ENCODE data around the gene PIK3R2.
"Not testable (repeated sequence)": the region's sequence is repeated elsewhere in the genome, so short reads cannot be mapped to it uniquely, and the experiment has no call there.

Gene PIK3R2

DNA sequence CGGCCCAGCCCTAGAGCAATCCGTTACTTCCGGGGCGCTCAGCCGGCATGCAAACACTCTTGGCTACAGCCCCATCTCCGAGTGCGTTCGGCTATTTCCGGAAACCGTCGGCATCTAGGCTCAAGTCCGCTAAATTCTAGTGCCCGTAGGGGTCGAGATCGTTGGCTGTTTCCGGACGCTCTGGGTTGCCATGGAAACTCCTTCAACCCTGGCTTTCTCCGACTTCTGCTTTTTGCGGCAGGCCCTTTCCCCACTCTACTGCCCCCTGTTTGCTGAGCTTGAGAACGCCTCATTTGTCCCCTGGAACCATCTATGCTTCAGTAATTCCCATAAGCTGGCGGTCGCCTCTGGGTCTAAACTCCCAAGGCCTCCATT, 534 bp upstream of the PIK3R2 start:
- peaks cover 40 to 46% of the 10 kb centered on the region in 2 donors for H3K4me1 ChIP-seq (ENCODE audit: control insufficient read depth in 2 of 2, insufficient read depth in 2 of 2, low read length in 2 of 2)
- no peaks in the 10 kb centered on the region for H3K27me3 ChIP-seq (ENCODE audit: control insufficient read depth in 2 of 2, insufficient read depth in 2 of 2, low read length in 2 of 2)
- H3K9ac ChIP-seq (ENCODE audit: low read depth in 1 of 2, low read length in 2 of 2), result peak overlapping the region; percentile 93 to 99
- H3K9me3 ChIP-seq (ENCODE audit: control insufficient read depth in 2 of 2, low read length in 2 of 2), result no peaks in the 10 kb centered on the region
- peaks cover 0 to 5% of the 10 kb centered on the region in 2 donors for H3K36me3 ChIP-seq (ENCODE audit: control insufficient read depth in 2 of 2, insufficient read depth in 2 of 2, low read length in 2 of 2)
- peak overlapping the region; percentile 91 to 97 for H3K27ac ChIP-seq (ENCODE audit: low read depth in 2 of 2, low read length in 2 of 2)
- H3K4me3 ChIP-seq (ENCODE audit: low read length in 2 of 2), result peak overlapping the region; percentile 79 to 86

GRCh38 chr19:18153556-18154134, 682 bp downstream of the PIK3R2 start:
- peaks cover 41 to 51% of the 10 kb centered on the region in 2 donors for H3K4me1 ChIP-seq (ENCODE audit: control insufficient read depth in 2 of 2, insufficient read depth in 2 of 2, low read length in 2 of 2)

GRCh38 chr19:18155095-18156087, 2.4 kb downstream of the PIK3R2 start:
- peaks cover 43 to 51% of the 10 kb centered on the region in 2 donors for H3K4me1 ChIP-seq (ENCODE audit: control insufficient read depth in 2 of 2, insufficient read depth in 2 of 2, low read length in 2 of 2)

More at GRCh38 chr19:18153556-18154134, 682 bp downstream of the PIK3R2 start:
- H3K4me3 ChIP-seq (ENCODE audit: low read length in 2 of 2), result peak overlapping the region; percentile 63 to 79
- H3K27me3 ChIP-seq (ENCODE audit: control insufficient read depth in 2 of 2, insufficient read depth in 2 of 2, low read length in 2 of 2), result no peaks in the 10 kb centered on the region
- no peaks in the 10 kb centered on the region for H3K9me3 ChIP-seq (ENCODE audit: control insufficient read depth in 2 of 2, low read length in 2 of 2)
- peak overlapping the region; percentile 72 to 93 for H3K9ac ChIP-seq (ENCODE audit: low read depth in 1 of 2, low read length in 2 of 2)
- H3K27ac ChIP-seq (ENCODE audit: low read depth in 2 of 2, low read length in 2 of 2), result peak overlapping the region; percentile 91 to 97
- peaks cover 0 to 5% of the 10 kb centered on the region in 2 donors for H3K36me3 ChIP-seq (ENCODE audit: control insufficient read depth in 2 of 2, insufficient read depth in 2 of 2, low read length in 2 of 2)

DNA sequence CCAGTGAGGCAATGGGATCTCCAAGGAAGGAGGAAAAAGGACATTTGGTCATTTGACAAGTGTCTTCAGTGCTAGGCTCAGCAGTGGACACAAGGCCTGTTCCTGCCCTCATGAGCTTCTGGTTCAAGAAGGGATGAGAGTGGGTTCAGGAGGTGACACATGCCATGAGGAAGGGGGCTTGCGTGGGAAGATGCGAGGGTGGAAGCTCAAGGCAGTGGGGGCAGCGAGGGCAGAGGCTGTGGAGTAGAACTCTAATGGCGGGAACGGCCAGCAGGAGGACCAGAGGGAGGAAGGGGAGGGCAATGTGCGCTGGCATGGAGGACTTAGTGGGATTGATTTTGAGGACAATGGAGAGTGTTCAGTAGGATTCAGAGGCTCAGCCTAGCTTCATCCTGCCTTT, 3.3 kb downstream of the PIK3R2 start:
- H3K4me3 ChIP-seq (ENCODE audit: low read length in 2 of 2), result no peak overlapping the region
- peak overlapping the region; percentile 76 to 79 for H3K27ac ChIP-seq (ENCODE audit: low read depth in 2 of 2, low read length in 2 of 2)
- peaks cover 49 to 55% of the 10 kb centered on the region in 2 donors for H3K4me1 ChIP-seq (ENCODE audit: control insufficient read depth in 2 of 2, insufficient read depth in 2 of 2, low read length in 2 of 2)
- peaks cover 0 to 2% of the 10 kb centered on the region in 2 donors for H3K36me3 ChIP-seq (ENCODE audit: control insufficient read depth in 2 of 2, insufficient read depth in 2 of 2, low read length in 2 of 2)
- peak overlapping the region in 1 of 2 donors; percentile 60 for H3K9ac ChIP-seq (ENCODE audit: low read depth in 1 of 2, low read length in 2 of 2)
- H3K27me3 ChIP-seq (ENCODE audit: control insufficient read depth in 2 of 2, insufficient read depth in 2 of 2, low read length in 2 of 2), result no peaks in the 10 kb centered on the region
- H3K9me3 ChIP-seq (ENCODE audit: control insufficient read depth in 2 of 2, low read length in 2 of 2), result no peaks in the 10 kb centered on the region

More at GRCh38 chr19:18155095-18156087, 2.4 kb downstream of the PIK3R2 start:
- Histone ChIP-seq H3K27ac (ENCODE audit: low read depth in 2 of 2, low read length in 2 of 2) (peak overlapping the region in 1 of 2 donors; percentile 76), H3K36me3 (ENCODE audit: control insufficient read depth in 2 of 2, insufficient read depth in 2 of 2, low read length in 2 of 2) (peaks cover 0 to 2% of the 10 kb centered on the region in 2 donors), H3K27me3 (ENCODE audit: control insufficient read depth in 2 of 2, insufficient read depth in 2 of 2, low read length in 2 of 2) (no peaks in the 10 kb centered on the region), H3K9me3 (ENCODE audit: control insufficient read depth in 2 of 2, low read length in 2 of 2) (no peaks in the 10 kb centered on the region), H3K4me3 (ENCODE audit: low read length in 2 of 2) (no peak overlapping the region), H3K9ac (ENCODE audit: low read depth in 1 of 2, low read length in 2 of 2) (peak overlapping the region in 1 of 2 donors; percentile 34)

- peak overlapping the region in 1 of 2 donors; percentile 3 for H3K4me3 ChIP-seq (ENCODE audit: low read length in 2 of 2)
- peak overlapping the region; percentile 76 to 79 for H3K27ac ChIP-seq (ENCODE audit: low read depth in 2 of 2, low read length in 2 of 2)
- H3K27me3 ChIP-seq (ENCODE audit: control insufficient read depth in 2 of 2, insufficient read depth in 2 of 2, low read length in 2 of 2), result no peaks in the 10 kb centered on the region
- H3K36me3 ChIP-seq (ENCODE audit: control insufficient read depth in 2 of 2, insufficient read depth in 2 of 2, low read length in 2 of 2), result peaks cover 0 to 3% of the 10 kb centered on the region in 2 donors
- peaks cover 48 to 51% of the 10 kb centered on the region in 2 donors for H3K4me1 ChIP-seq (ENCODE audit: control insufficient read depth in 2 of 2, insufficient read depth in 2 of 2, low read length in 2 of 2)
- no peaks in the 10 kb centered on the region for H3K9me3 ChIP-seq (ENCODE audit: control insufficient read depth in 2 of 2, low read length in 2 of 2)
- peak overlapping the region; percentile 32 to 60 for H3K9ac ChIP-seq (ENCODE audit: low read depth in 1 of 2, low read length in 2 of 2)
Observed at GRCh38 chr19:18156841-18157464, 4.0 kb downstream of the PIK3R2 start.

DNA sequence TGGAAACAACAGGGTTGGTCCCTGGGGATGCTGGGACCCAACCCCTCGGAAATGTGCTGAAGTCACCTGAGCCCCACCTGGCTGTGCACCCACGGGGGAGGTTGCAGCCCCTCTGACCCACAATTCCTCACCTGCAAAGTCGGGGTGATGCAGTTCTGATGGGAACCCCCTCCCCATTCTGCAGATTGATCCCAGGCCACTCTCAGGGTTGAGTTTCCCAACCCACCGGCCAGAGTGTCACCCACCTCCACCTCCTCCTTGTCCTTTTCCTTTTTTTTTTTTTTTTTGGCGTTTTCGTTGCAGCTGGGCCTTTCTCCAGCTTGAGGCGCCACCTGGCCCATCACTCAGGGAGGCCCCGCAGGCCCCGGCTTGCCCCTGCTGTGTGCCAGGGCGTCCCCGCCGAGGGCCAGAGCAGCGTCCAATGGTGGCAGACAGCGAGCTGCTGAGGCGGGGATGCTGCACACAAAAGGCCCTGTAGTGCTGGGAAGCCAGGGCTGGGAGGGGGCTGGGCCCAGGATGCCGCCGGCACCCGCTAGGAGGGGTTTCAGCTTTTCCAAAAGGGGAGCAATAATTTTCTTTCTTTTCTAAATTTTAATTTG, 4.6 kb downstream of the PIK3R2 start:
- peaks cover 47 to 48% of the 10 kb centered on the region in 2 donors for H3K4me1 ChIP-seq (ENCODE audit: control insufficient read depth in 2 of 2, insufficient read depth in 2 of 2, low read length in 2 of 2)
- H3K36me3 ChIP-seq (ENCODE audit: control insufficient read depth in 2 of 2, insufficient read depth in 2 of 2, low read length in 2 of 2), result peaks cover 0 to 7% of the 10 kb centered on the region in 2 donors
- no peaks in the 10 kb centered on the region for H3K9me3 ChIP-seq (ENCODE audit: control insufficient read depth in 2 of 2, low read length in 2 of 2)
- peak overlapping the region; percentile 34 to 76 for H3K27ac ChIP-seq (ENCODE audit: low read depth in 2 of 2, low read length in 2 of 2)
- H3K4me3 ChIP-seq (ENCODE audit: low read length in 2 of 2), result peak overlapping the region in 1 of 2 donors; percentile 3
- H3K9ac ChIP-seq (ENCODE audit: low read depth in 1 of 2, low read length in 2 of 2), result peak overlapping the region; percentile 32 to 60
- no peaks in the 10 kb centered on the region for H3K27me3 ChIP-seq (ENCODE audit: control insufficient read depth in 2 of 2, insufficient read depth in 2 of 2, low read length in 2 of 2)

DNA sequence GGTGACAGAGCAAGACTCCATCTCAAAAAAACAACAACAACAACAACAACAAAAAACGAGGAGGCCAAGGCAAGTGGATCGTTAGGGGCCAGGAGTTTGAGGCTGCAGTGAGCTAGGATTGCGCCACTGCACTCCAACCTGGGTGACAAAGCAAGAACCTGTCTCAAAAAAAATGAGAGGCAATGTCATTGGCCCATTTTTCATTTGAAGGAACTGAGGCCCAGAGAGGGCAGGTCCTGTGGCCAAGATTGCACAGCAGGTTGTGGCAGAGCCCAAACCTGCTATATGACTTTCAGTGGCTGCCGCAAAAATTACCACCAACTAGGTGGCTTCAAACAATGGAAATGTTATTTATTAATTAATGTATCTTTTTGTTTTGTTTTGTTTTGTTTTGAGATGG, 5.5 kb downstream of the PIK3R2 start:
- Histone ChIP-seq H3K9ac (ENCODE audit: low read depth in 1 of 2, low read length in 2 of 2) (no peak overlapping the region), H3K27me3 (ENCODE audit: control insufficient read depth in 2 of 2, insufficient read depth in 2 of 2, low read length in 2 of 2) (no peaks in the 10 kb centered on the region), H3K36me3 (ENCODE audit: control insufficient read depth in 2 of 2, insufficient read depth in 2 of 2, low read length in 2 of 2) (peaks cover 5 to 15% of the 10 kb centered on the region in 2 donors), H3K9me3 (ENCODE audit: control insufficient read depth in 2 of 2, low read length in 2 of 2) (no peaks in the 10 kb centered on the region), H3K4me1 (ENCODE audit: control insufficient read depth in 2 of 2, insufficient read depth in 2 of 2, low read length in 2 of 2) (peaks cover 46 to 48% of the 10 kb centered on the region in 2 donors), H3K4me3 (ENCODE audit: low read length in 2 of 2) (no peak overlapping the region), H3K27ac (ENCODE audit: low read depth in 2 of 2, low read length in 2 of 2) (no peak overlapping the region)

GRCh38 chr19:18159059-18159616, 6.2 kb downstream of the PIK3R2 start:
- not testable (repeated sequence) for H3K27me3 ChIP-seq (ENCODE audit: control insufficient read depth in 2 of 2, insufficient read depth in 2 of 2, low read length in 2 of 2); H3K4me3 ChIP-seq (ENCODE audit: low read length in 2 of 2); H3K9me3 ChIP-seq (ENCODE audit: control insufficient read depth in 2 of 2, low read length in 2 of 2); H3K27ac ChIP-seq (ENCODE audit: low read depth in 2 of 2, low read length in 2 of 2); H3K9ac ChIP-seq (ENCODE audit: low read depth in 1 of 2, low read length in 2 of 2)
- Histone ChIP-seq H3K36me3 (ENCODE audit: control insufficient read depth in 2 of 2, insufficient read depth in 2 of 2, low read length in 2 of 2) (peaks cover 6 to 17% of the 10 kb centered on the region in 2 donors), H3K4me1 (ENCODE audit: control insufficient read depth in 2 of 2, insufficient read depth in 2 of 2, low read length in 2 of 2) (peaks cover 40 to 43% of the 10 kb centered on the region in 2 donors)

DNA sequence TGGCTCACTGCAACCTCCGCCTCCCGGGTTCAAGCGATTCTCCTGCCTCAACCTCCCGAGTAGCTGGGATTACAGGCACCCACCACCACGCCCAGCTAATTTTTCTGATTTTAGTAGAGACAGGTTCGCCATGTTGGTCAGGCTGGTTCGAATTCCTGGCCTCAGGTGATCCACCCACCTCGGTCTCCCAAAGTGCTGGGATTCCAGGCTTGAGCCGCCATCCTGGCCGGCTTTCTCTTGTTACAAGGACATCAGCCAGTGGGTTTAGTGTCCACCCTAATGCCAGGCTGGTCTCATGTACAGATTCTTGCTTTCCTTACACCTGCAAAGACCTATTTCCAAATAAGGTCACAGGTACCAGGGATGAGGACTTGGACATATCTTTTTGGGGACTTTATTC, 6.8 kb downstream of the PIK3R2 start:
- Histone ChIP-seq H3K36me3 (ENCODE audit: control insufficient read depth in 2 of 2, insufficient read depth in 2 of 2, low read length in 2 of 2) (peaks cover 6 to 17% of the 10 kb centered on the region in 2 donors), H3K27me3 (ENCODE audit: control insufficient read depth in 2 of 2, insufficient read depth in 2 of 2, low read length in 2 of 2) (no peaks in the 10 kb centered on the region), H3K4me3 (ENCODE audit: low read length in 2 of 2) (no peak overlapping the region), H3K27ac (ENCODE audit: low read depth in 2 of 2, low read length in 2 of 2) (no peak overlapping the region), H3K9ac (ENCODE audit: low read depth in 1 of 2, low read length in 2 of 2) (no peak overlapping the region), H3K9me3 (ENCODE audit: control insufficient read depth in 2 of 2, low read length in 2 of 2) (no peaks in the 10 kb centered on the region), H3K4me1 (ENCODE audit: control insufficient read depth in 2 of 2, insufficient read depth in 2 of 2, low read length in 2 of 2) (peaks cover 35 to 39% of the 10 kb centered on the region in 2 donors)
